Esophagus squamous epithelium (tissue), 4 donors: ENCODE data around the gene SLC43A3.

Experiments
- CTCF ChIP-seq, 6 experiments: fragments of 450-650 bp in 4 of 6; fragments of 200-600 bp in 2 of 6; sonication (generic) in 2 of 6; IDR thresholded peaks; one replicate each; pipeline ENCODE4 v1.5.1; 2016 to 2019; ENCODE audit warnings: antibody characterized with exemption in 6 of 6, mild to moderate bottlenecking in 4 of 6, moderate library complexity in 4 of 6
- POLR2A ChIP-seq, 4 donors: fragments of 450-650 bp; IDR thresholded peaks; one replicate each; pipeline ENCODE4 v1.6.1; 2017; ENCODE audit warnings: antibody characterized with exemption in 4 of 4, mild to moderate bottlenecking in 4 of 4, moderate library complexity in 3 of 4

- TF ChIP-seq POLR2A (IDR thresholded peaks at IDR 0.05) (no peak), CTCF (IDR thresholded peaks at IDR 0.05) (no peak)
Measured at GRCh38 chr11:57378186-57378585, 48.7 kb downstream of the SLC43A3 start.
